Testis (tissue), 2 donors: ENCODE measurements around the gene SIPA1L3.

Source experiments
- CTCF ChIP-seq, 3 experiments: fragments of 450-650 bp in 2 of 3; fragments of 200-600 bp in 1 of 3; sonication (generic) in 1 of 3; IDR thresholded peaks; one replicate each; pipeline ENCODE4 v1.5.1; 2016 to 2019; ENCODE audit warnings: antibody characterized with exemption in 3 of 3, mild to moderate bottlenecking in 2 of 3, moderate library complexity in 1 of 3
- POLR2A ChIP-seq: fragments of 450-650 bp; IDR thresholded peaks from one replicate; pipeline ENCODE4 v1.6.1; 2017; ENCODE audit warnings: antibody characterized with exemption, mild to moderate bottlenecking, moderate library complexity

DNA sequence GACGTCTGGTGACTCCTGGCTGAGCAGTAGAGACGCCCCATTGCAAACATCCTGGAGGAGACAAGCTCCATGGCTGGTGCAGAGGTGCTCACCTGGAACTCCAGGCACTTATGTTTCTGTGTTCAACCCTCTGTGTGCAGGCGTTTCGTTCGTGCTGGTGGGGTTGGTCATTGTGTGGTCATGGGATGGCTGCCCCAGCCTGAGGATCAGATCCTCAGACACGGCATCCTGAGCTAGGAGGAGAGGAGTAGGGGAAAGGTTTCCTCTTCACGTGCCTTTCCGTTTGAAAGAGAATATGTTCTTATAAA is 87.8 kb downstream of the SIPA1L3 start:
- TF ChIP-seq CTCF (IDR thresholded peaks at IDR 0.05), result no peak
- TF ChIP-seq POLR2A, result no peak
